Stomach (tissue), 4 donors: ENCODE results near the gene KRTAP10-9.

Source experiments
- EP300 ChIP-seq: sonication (generic); formaldehyde crosslinking; IDR thresholded peaks from one replicate; pipeline ENCODE4 v1.6.1; 2017; ENCODE audit warnings: antibody characterized with exemption
- POLR2A ChIP-seq, 4 donors: fragments of 450-650 bp; IDR thresholded peaks; one replicate each; pipeline ENCODE4 v1.6.1; 2016; ENCODE audit warnings: antibody characterized with exemption in 4 of 4, control low read depth in 2 of 4, mild to moderate bottlenecking in 1 of 4, moderate library complexity in 1 of 4
- POLR2AphosphoS5 ChIP-seq, 3 donors: sonication (generic); formaldehyde crosslinking; IDR thresholded peaks; one replicate each; pipeline ENCODE4 v1.6.1; 2016; ENCODE audit warnings: antibody characterized with exemption in 3 of 3
- TF ChIP-seq, protein P1 (sequence below), 7 experiments: fragments of 450-650 bp in 4 of 7; fragments of 200-600 bp in 3 of 7; sonication (generic) in 3 of 7; IDR thresholded peaks; one replicate each; pipeline ENCODE4 v1.5.1; 2016 to 2019; ENCODE audit warnings: antibody characterized with exemption in 7 of 7, control low read depth in 2 of 7, mild to moderate bottlenecking in 1 of 7

DNA sequence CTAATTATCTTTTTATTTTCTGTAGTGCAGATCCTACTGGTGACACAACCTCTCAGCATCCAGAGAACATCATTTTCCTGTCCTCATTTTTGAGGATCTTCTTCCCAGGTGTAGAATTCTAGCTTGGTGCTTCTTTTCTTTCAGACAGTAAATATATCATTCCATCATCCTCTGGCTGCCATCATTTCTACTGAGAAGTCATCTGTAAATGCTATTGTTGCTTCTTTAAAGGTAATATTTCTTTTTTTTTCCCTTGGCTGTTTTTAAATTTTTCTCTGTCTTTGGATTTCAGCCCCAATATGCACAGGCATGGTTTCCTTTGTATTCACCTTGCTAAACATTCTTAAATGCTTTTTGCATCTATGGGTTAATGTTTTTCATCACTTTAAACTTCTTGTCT is 3.3 kb upstream of the KRTAP10-9 start:
- TF ChIP-seq, protein P1, sequence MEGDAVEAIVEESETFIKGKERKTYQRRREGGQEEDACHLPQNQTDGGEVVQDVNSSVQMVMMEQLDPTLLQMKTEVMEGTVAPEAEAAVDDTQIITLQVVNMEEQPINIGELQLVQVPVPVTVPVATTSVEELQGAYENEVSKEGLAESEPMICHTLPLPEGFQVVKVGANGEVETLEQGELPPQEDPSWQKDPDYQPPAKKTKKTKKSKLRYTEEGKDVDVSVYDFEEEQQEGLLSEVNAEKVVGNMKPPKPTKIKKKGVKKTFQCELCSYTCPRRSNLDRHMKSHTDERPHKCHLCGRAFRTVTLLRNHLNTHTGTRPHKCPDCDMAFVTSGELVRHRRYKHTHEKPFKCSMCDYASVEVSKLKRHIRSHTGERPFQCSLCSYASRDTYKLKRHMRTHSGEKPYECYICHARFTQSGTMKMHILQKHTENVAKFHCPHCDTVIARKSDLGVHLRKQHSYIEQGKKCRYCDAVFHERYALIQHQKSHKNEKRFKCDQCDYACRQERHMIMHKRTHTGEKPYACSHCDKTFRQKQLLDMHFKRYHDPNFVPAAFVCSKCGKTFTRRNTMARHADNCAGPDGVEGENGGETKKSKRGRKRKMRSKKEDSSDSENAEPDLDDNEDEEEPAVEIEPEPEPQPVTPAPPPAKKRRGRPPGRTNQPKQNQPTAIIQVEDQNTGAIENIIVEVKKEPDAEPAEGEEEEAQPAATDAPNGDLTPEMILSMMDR (IDR thresholded peaks at IDR 0.05): no peak
- TF ChIP-seq POLR2A (IDR thresholded peaks at IDR 0.05) (no peak), EP300 (no peak), POLR2AphosphoS5 (IDR thresholded peaks at IDR 0.05) (no peak)
